ENCODE data around the gene LRRC43.

LRRC43 gene

GRCh38 chr12:122182887-122183587 is at the start of gene LRRC43:
LRRC43 (plus strand) TSS chr12:122183123; CDS start chr12:122183145, 22 bp downstream.
- TF ChIP-seq GATA2 (IDR thresholded peaks at IDR 0.05; ENCODE audit: low read depth, low read length), result no peak
- TF ChIP-seq GATA3 (IDR thresholded peaks at IDR 0.05; ENCODE audit: low read depth, low read length), result no peak

- TF ChIP-seq GATA2 (IDR thresholded peaks at IDR 0.05; ENCODE audit: low read depth, low read length) (no peak), GATA3 (IDR thresholded peaks at IDR 0.05; ENCODE audit: low read depth, low read length) (no peak)
Observed at GRCh38 chr12:122133192-122133950, 49.6 kb upstream of the LRRC43 start.

GRCh38 chr12:122135437-122136031 is 47.4 kb upstream of the LRRC43 start:
- no peak for TF ChIP-seq GATA3 (IDR thresholded peaks at IDR 0.05; ENCODE audit: low read depth, low read length)
- TF ChIP-seq GATA2 (IDR thresholded peaks at IDR 0.05; ENCODE audit: low read depth, low read length), result no peak

GRCh38 chr12:122137229-122137628 is 45.7 kb upstream of the LRRC43 start:
- TF ChIP-seq GATA2 (IDR thresholded peaks at IDR 0.05; ENCODE audit: low read depth, low read length), result no peak
- TF ChIP-seq GATA3 (IDR thresholded peaks at IDR 0.05; ENCODE audit: low read depth, low read length), result no peak

GRCh38 chr12:122137681-122138080 is 45.2 kb upstream of the LRRC43 start:
- TF ChIP-seq GATA3 (IDR thresholded peaks at IDR 0.05; ENCODE audit: low read depth, low read length), result no peak
- TF ChIP-seq GATA2 (IDR thresholded peaks at IDR 0.05; ENCODE audit: low read depth, low read length), result no peak

- TF ChIP-seq GATA2 (IDR thresholded peaks at IDR 0.05; ENCODE audit: low read depth, low read length) (no peak), GATA3 (IDR thresholded peaks at IDR 0.05; ENCODE audit: low read depth, low read length) (no peak)
Observed at GRCh38 chr12:122138181-122138580, 44.7 kb upstream of the LRRC43 start.

- no peak for TF ChIP-seq GATA3 (IDR thresholded peaks at IDR 0.05; ENCODE audit: low read depth, low read length)
- no peak for TF ChIP-seq GATA2 (IDR thresholded peaks at IDR 0.05; ENCODE audit: low read depth, low read length)
Observed at GRCh38 chr12:122138616-122139015, 44.3 kb upstream of the LRRC43 start.

- TF ChIP-seq GATA3 (IDR thresholded peaks at IDR 0.05; ENCODE audit: low read depth, low read length) (no peak), GATA2 (IDR thresholded peaks at IDR 0.05; ENCODE audit: low read depth, low read length) (no peak)
Observed at GRCh38 chr12:122139266-122139665, 43.7 kb upstream of the LRRC43 start.

- TF ChIP-seq GATA3 (IDR thresholded peaks at IDR 0.05; ENCODE audit: low read depth, low read length) (no peak), GATA2 (IDR thresholded peaks at IDR 0.05; ENCODE audit: low read depth, low read length) (no peak)
Observed at GRCh38 chr12:122139941-122140340, 43.0 kb upstream of the LRRC43 start.

- TF ChIP-seq GATA2 (IDR thresholded peaks at IDR 0.05; ENCODE audit: low read depth, low read length) (no peak), GATA3 (IDR thresholded peaks at IDR 0.05; ENCODE audit: low read depth, low read length) (no peak)
Observed at GRCh38 chr12:122140467-122141257, 42.3 kb upstream of the LRRC43 start.

GRCh38 chr12:122141911-122142725 is 40.8 kb upstream of the LRRC43 start:
- TF ChIP-seq GATA2 (IDR thresholded peaks at IDR 0.05; ENCODE audit: low read depth, low read length) (no peak), GATA3 (IDR thresholded peaks at IDR 0.05; ENCODE audit: low read depth, low read length) (no peak)

GRCh38 chr12:122142857-122143256 is 40.1 kb upstream of the LRRC43 start:
- TF ChIP-seq GATA3 (IDR thresholded peaks at IDR 0.05; ENCODE audit: low read depth, low read length) (no peak), GATA2 (IDR thresholded peaks at IDR 0.05; ENCODE audit: low read depth, low read length) (no peak)

GRCh38 chr12:122144885-122145284 is 38.0 kb upstream of the LRRC43 start:
- TF ChIP-seq GATA3 (IDR thresholded peaks at IDR 0.05; ENCODE audit: low read depth, low read length) (no peak), GATA2 (IDR thresholded peaks at IDR 0.05; ENCODE audit: low read depth, low read length) (no peak)

All from SH-SY5Y (cell line).